GM19025 (cell line): ENCODE measurements around the gene COL23A1.
"Not testable (repeated sequence)": the region's sequence is repeated elsewhere in the genome, so short reads cannot be mapped to it uniquely, and the experiment has no call there.

Source experiments
- ATAC-seq: cut with Tn5 transposase; IDR thresholded peaks from one replicate; pipeline ENCODE4 v1.9.1; 2021; ENCODE audit warnings: mild to moderate bottlenecking, low read depth, moderate library complexity; ENCODE audit not compliant: unreplicated experiment

COL23A1 gene

GRCh38 chr5:178319541-178320041, 270.6 kb downstream of the COL23A1 start:
- ATAC-seq = no peak

- ATAC-seq = no peak
These were observed 271.3 kb downstream of the COL23A1 start for GRCh38 chr5:178318893-178319292.

GRCh38 chr5:178318382-178318781, 271.8 kb downstream of the COL23A1 start:
- no peak for ATAC-seq

- ATAC-seq = not testable (repeated sequence)
These were observed 272.5 kb downstream of the COL23A1 start for GRCh38 chr5:178317727-178318126.

GRCh38 chr5:178314961-178315820, 275.0 kb downstream of the COL23A1 start:
- ATAC-seq = no peak

GRCh38 chr5:178314061-178314660, 276.0 kb downstream of the COL23A1 start:
- ATAC-seq = no peak

- no peak for ATAC-seq
These were observed 276.9 kb downstream of the COL23A1 start for GRCh38 chr5:178313316-178313715.

GRCh38 chr5:178312880-178313282, 277.3 kb downstream of the COL23A1 start:
- ATAC-seq = no peak

GRCh38 chr5:178310130-178310865, 279.9 kb downstream of the COL23A1 start:
- no peak for ATAC-seq

GRCh38 chr5:178309271-178310013, 280.8 kb downstream of the COL23A1 start:
- no peak for ATAC-seq

GRCh38 chr5:178308541-178309092, 281.6 kb downstream of the COL23A1 start:
- ATAC-seq = no peak

GRCh38 chr5:178307267-178308045, 282.7 kb downstream of the COL23A1 start:
- no peak for ATAC-seq

- no peak for ATAC-seq
These were observed 283.6 kb downstream of the COL23A1 start for GRCh38 chr5:178306430-178307225.

- ATAC-seq = no peak
These were observed 284.4 kb downstream of the COL23A1 start for GRCh38 chr5:178305801-178306200.

- ATAC-seq = no peak
These were observed 285.2 kb downstream of the COL23A1 start for GRCh38 chr5:178304761-178305645.

GRCh38 chr5:178304016-178304415, 286.2 kb downstream of the COL23A1 start:
- ATAC-seq = no peak

GRCh38 chr5:178302321-178302720, 287.9 kb downstream of the COL23A1 start:
- ATAC-seq = not testable (repeated sequence)

GRCh38 chr5:178301641-178302040, 288.6 kb downstream of the COL23A1 start:
- no peak for ATAC-seq
